HEK293 (cell line): ENCODE data around the gene FILIP1L.

Experiments
- CTCF ChIA-PET: fragments of 350-600 bp; formaldehyde crosslinking; extraction: SDS; loops from one replicate; lab custom pipeline; 2021; ENCODE audit warnings: antibody characterized with exemption; lab: Yijun Ruan, JAX
- POLR2A ChIA-PET: fragments of 300-600 bp; formaldehyde crosslinking; extraction: SDS; loops from one replicate; lab custom pipeline; 2020; ENCODE audit warnings: antibody characterized with exemption, inconsistent platforms; lab: Yijun Ruan, JAX
- H3K27ac ChIP-seq: fragments of 200-500 bp; sonication (Bioruptor generic); 2 replicates; pipeline ENCODE4 v1.5.1; 2014; ENCODE audit warnings: low read depth, low read length, control low read depth, inconsistent platforms; ENCODE audit errors: extremely low read depth
- H3K36me3 ChIP-seq, 2 experiments: fragments of 200-500 bp in 1 of 2; sonication (Bioruptor generic) in 1 of 2; 1 replicate in 1 of 2; 2 replicates in 1 of 2; pipeline ENCODE4 v1.5.1; 2014 to 2017; ENCODE audit warnings: inconsistent platforms in 2 of 2, low read length in 2 of 2; ENCODE audit not compliant: control insufficient read depth in 2 of 2, insufficient read depth in 1 of 2
- H3K4me1 ChIP-seq: fragments of 200-500 bp; sonication (Bioruptor generic); 2 replicates; pipeline ENCODE4 v1.5.1; 2014; ENCODE audit warnings: mild to moderate bottlenecking, low read length, inconsistent platforms; ENCODE audit not compliant: control insufficient read depth, insufficient read depth
- H3K4me3 ChIP-seq: 2 replicates; pipeline ENCODE4 v1.5.1; 2011; ENCODE audit warnings: low read depth, mild to moderate bottlenecking, control low read depth, low read length, moderate library complexity
- H3K9me3 ChIP-seq: fragments of 200-500 bp; sonication (Bioruptor generic); 2 replicates; pipeline ENCODE4 v1.5.1; 2014; ENCODE audit warnings: low read depth, low read length, inconsistent platforms; ENCODE audit not compliant: control insufficient read depth, insufficient read depth
- FEZF1 ChIP-seq: fragments of 450-650 bp; formaldehyde crosslinking; IDR thresholded peaks from 2 replicates; pipeline ENCODE4 v1.5.1; 2016; ENCODE audit warnings: missing biosample characterization, missing genetic modification characterization
- KLF1 ChIP-seq: fragments of 450-650 bp; formaldehyde crosslinking; IDR thresholded peaks from 2 replicates; pipeline ENCODE4 v1.5.1; 2016; ENCODE audit warnings: missing biosample characterization, missing genetic modification characterization
- KLF10 ChIP-seq: fragments of 450-650 bp; IDR thresholded peaks from 2 replicates; pipeline ENCODE4 v1.5.1; 2018; ENCODE audit warnings: missing biosample characterization, mild to moderate bottlenecking, missing genetic modification characterization
- RBAK ChIP-seq: fragments of 450-650 bp; formaldehyde crosslinking; IDR thresholded peaks from 2 replicates; pipeline ENCODE4 v1.5.1; 2016; ENCODE audit warnings: missing biosample characterization, missing genetic modification characterization
- ZBTB1 ChIP-seq: fragments of 450-650 bp; formaldehyde crosslinking; IDR thresholded peaks from 2 replicates; pipeline ENCODE4 v1.5.1; 2016; ENCODE audit warnings: missing biosample characterization, missing genetic modification characterization
- ZFHX2 ChIP-seq: fragments of 450-650 bp; formaldehyde crosslinking; conservative IDR thresholded peaks from 2 replicates; pipeline ENCODE4 v1.5.1; 2016; ENCODE audit warnings: missing biosample characterization, missing genetic modification characterization
- ZIC2 ChIP-seq: fragments of 450-650 bp; formaldehyde crosslinking; IDR thresholded peaks from 2 replicates; pipeline ENCODE4 v1.5.1; 2016; ENCODE audit warnings: missing biosample characterization, missing genetic modification characterization
- ZNF169 ChIP-seq: fragments of 450-650 bp; formaldehyde crosslinking; IDR thresholded peaks from 2 replicates; pipeline ENCODE4 v1.5.1; 2016; ENCODE audit warnings: missing biosample characterization, missing genetic modification characterization
- ZNF223 ChIP-seq: fragments of 450-650 bp; formaldehyde crosslinking; IDR thresholded peaks from 2 replicates; pipeline ENCODE4 v1.5.1; 2016; ENCODE audit warnings: missing biosample characterization, missing genetic modification characterization
- ZNF274 ChIP-seq, 2 experiments: fragments of 200-500 bp in 1 of 2; fragments of 450-650 bp in 1 of 2; sonication (Bioruptor generic) in 1 of 2; formaldehyde crosslinking in 1 of 2; IDR thresholded peaks; 2 replicates each; pipeline versions ENCODE4 v1.5.1 to v1.6.1; 2014 to 2016; ENCODE audit warnings: borderline replicate concordance in 1 of 2, inconsistent platforms in 1 of 2, low read length in 1 of 2, missing biosample characterization in 1 of 2, missing genetic modification characterization in 1 of 2
- ZNF302 ChIP-seq: fragments of 450-650 bp; formaldehyde crosslinking; IDR thresholded peaks from 2 replicates; pipeline ENCODE4 v1.5.1; 2016; ENCODE audit warnings: missing biosample characterization, missing genetic modification characterization, low read depth
- ZNF324 ChIP-seq: fragments of 450-650 bp; formaldehyde crosslinking; IDR thresholded peaks from 2 replicates; pipeline ENCODE4 v1.5.1; 2016; ENCODE audit warnings: missing biosample characterization, missing genetic modification characterization
- ZNF354C ChIP-seq: fragments of 450-650 bp; formaldehyde crosslinking; IDR thresholded peaks from 2 replicates; pipeline ENCODE4 v1.5.1; 2016; ENCODE audit warnings: missing biosample characterization, missing genetic modification characterization, low read depth, borderline replicate concordance
- ZNF664 ChIP-seq: fragments of 450-650 bp; formaldehyde crosslinking; IDR thresholded peaks from 2 replicates; pipeline ENCODE4 v1.5.1; 2016; ENCODE audit warnings: missing biosample characterization, missing genetic modification characterization
- TF ChIP-seq, protein P1 (sequence below): fragments of 450-650 bp; formaldehyde crosslinking; IDR thresholded peaks from 2 replicates; pipeline ENCODE4 v1.5.1; 2016; ENCODE audit warnings: missing biosample characterization, missing genetic modification characterization

FILIP1L gene

DNA sequence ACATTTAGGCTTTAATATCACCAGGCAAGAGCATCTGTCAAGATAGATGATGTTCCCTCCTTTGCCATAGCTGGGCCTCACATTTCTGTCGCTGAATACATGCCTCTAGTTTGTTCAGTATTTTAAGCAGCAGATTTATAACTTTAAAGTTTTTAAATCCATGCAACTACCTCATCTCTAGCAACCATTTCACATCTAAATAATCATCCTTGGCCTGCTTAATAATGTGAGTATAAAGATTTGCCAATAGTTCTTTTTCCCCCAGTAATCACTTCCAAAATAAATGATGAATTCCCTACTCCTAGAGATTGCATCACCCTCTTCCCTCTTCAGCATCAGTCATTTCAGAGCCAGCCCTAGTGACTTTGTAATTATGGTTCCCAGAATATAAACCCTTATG, 36.2 kb upstream of the FILIP1L start:
- Histone ChIP-seq H3K4me1 (no peaks in the 10 kb centered on the region), H3K4me3 (no peak overlapping the region), H3K27ac (no peak overlapping the region), H3K9me3 (no peaks in the 10 kb centered on the region), H3K36me3 (peaks cover 0 to 7% of the 10 kb centered on the region in 2 experiments; a peak in 1 of 3 replicates)
- TF ChIP-seq, protein P1, sequence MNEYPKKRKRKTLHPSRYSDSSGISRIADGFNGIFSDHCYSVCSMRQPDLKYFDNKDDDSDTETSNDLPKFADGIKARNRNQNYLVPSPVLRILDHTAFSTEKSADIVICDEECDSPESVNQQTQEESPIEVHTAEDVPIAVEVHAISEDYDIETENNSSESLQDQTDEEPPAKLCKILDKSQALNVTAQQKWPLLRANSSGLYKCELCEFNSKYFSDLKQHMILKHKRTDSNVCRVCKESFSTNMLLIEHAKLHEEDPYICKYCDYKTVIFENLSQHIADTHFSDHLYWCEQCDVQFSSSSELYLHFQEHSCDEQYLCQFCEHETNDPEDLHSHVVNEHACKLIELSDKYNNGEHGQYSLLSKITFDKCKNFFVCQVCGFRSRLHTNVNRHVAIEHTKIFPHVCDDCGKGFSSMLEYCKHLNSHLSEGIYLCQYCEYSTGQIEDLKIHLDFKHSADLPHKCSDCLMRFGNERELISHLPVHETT (tag by site-specific recombination), result no peak
- TF ChIP-seq KLF1 (tag by site-specific recombination) (no peak), ZNF169 (tag by site-specific recombination) (no peak), FEZF1 (tag by site-specific recombination) (no peak), ZNF223 (tag by site-specific recombination) (no peak), ZBTB1 (tag by site-specific recombination) (no peak)
- ChIA-PET CTCF (interaction anchor here (0.7 kb wide), 1 partner anchor 11 kb away, joined by 3 read pairs; no protein-coding TSS in a partner anchor), POLR2A (no interaction called here)

DNA sequence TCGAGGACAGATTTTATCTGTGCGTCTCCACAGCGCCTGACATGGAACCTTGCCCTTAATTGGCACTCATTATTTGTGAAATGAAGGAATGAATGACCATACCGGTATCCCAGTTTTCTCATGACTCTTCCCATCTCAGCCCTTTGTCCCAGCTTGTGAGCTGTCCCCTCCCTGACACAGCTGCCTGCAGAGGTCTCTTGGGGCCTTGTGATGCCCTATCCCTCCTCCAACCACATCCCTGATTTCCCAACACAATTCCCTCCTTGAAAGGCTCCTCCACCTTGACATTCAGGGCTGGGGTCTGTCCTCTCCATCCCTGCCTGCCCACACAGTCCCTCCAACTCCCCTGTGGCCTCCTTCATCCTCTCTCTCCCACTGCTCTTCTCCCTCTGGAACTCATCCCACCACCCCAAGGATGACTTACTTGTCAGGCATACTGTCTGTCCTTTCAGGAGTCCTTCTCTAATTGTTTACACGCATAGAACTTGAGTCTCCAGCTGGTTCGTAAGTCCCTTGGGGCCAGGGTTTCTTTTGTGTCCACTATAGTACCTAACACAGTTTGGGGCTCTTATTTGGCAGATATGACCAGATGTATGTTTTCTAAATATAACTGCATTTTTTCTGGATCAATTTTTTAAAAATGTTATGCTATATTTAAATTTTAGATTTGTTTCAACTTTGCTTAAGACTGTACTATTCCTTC, 35.6 kb upstream of the FILIP1L start:
- CTCF ChIA-PET, result interaction anchor here (0.6 kb wide), 1 partner anchor 15 kb away, joined by 3 read pairs; no protein-coding TSS in a partner anchor

DNA sequence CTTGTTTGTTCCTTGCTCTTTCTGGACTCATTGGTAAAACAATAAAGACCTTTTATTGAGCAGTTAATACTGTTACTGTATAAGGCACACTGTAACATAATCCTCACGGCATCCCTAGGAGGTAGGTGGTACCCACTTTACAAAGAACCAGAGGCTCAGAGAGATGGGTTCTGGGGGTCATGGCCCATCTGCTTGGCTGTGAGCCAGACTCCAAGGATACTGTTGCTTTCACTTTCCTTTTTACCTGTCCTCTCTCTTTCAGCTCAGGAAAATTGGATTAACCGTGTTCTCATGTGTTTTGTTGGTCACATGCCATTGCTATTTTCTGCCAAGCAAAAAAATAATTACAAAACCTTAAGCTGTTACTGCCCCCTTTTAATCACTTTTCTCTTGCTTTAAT, 34.8 kb upstream of the FILIP1L start:
- H3K4me3 ChIP-seq, result no peak overlapping the region
- peak; percentile 39; the same call in 1 of the 2 replicates for TF ChIP-seq FEZF1 (tag by site-specific recombination)
- no peak for TF ChIP-seq ZNF302 (tag by site-specific recombination)
- TF ChIP-seq ZNF664, result 0 out of 2 replicates have a peak, but pooled peaks have one; percentile 11
- no peak for TF ChIP-seq ZNF274 (IDR thresholded peaks at IDR 0.05; ENCODE audit: low read length)
- TF ChIP-seq ZNF274 (tag by site-specific recombination; IDR thresholded peaks at IDR 0.05; ENCODE audit: borderline replicate concordance), result no peak
- CTCF ChIA-PET, result interaction anchor here (0.6 kb wide), 1 partner anchor 14 kb away, joined by 3 read pairs; no protein-coding TSS in a partner anchor
- peaks cover 0 to 7% of the 10 kb centered on the region in 2 experiments; a peak in 1 of 3 replicates for H3K36me3 ChIP-seq
- no peaks in the 10 kb centered on the region for H3K4me1 ChIP-seq
- POLR2A ChIA-PET, result interaction anchor here (1.1 kb wide), 1 partner anchor 22 kb away, joined by 3 read pairs; no protein-coding TSS in a partner anchor
- H3K27ac ChIP-seq, result no peak overlapping the region
- no peaks in the 10 kb centered on the region for H3K9me3 ChIP-seq

More for the DNA sequence above, 35.6 kb upstream of the FILIP1L start:
- Histone ChIP-seq H3K27ac (no peak overlapping the region), H3K36me3 (peaks cover 0 to 7% of the 10 kb centered on the region in 2 experiments; a peak in 1 of 3 replicates), H3K4me1 (no peaks in the 10 kb centered on the region), H3K4me3 (no peak overlapping the region), H3K9me3 (no peaks in the 10 kb centered on the region)
- POLR2A ChIA-PET, result no interaction called here
- TF ChIP-seq RBAK (tag by site-specific recombination) (no peak), ZNF324 (tag by site-specific recombination) (no peak), KLF10 (tag by site-specific recombination) (no peak), ZFHX2 (tag by site-specific recombination) (0 out of 2 replicates have a peak, but pooled peaks have one; percentile 8)

DNA sequence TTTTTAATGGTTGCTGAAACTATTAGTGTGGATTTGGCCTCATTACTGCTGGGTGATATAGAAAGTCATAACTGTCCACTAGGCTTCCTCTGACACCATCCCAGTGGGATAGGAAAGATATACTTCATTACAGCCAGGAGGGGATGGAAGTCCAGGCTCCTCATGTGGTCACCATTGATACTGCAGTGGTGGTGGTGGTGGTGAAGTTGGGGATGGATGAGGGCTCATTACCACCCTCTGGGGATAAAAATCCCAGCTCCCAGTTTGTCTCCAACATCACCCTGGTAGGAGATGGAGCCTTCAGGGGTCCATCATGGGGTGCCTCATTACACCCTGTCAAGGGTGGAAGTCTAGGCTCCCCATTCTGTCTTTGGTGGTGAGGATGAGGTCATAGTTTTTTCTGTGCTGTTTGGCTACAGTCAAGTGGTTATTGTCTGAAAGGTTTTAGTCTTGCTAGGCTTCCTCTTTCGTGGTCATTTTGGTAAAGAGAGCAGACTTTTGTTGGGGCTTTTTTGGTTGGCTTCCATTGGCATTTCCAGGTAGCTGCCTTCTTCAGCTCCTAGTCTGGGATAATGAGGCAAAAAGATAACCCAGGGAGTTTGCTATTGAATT, 30.1 kb upstream of the FILIP1L start:
- ChIA-PET CTCF (no interaction called here), POLR2A (no interaction called here)
- Histone ChIP-seq H3K36me3 (no peaks in the 10 kb centered on the region), H3K4me1 (no peaks in the 10 kb centered on the region), H3K4me3 (no peak overlapping the region), H3K27ac (no peak overlapping the region)
- TF ChIP-seq ZNF354C (tag by site-specific recombination) (no peak), ZIC2 (peak; percentile 70)
- TF ChIP-seq, all 188 proteins: peak for 1
- H3K9me3 ChIP-seq, result no peaks in the 10 kb centered on the region
